HepG2 (cell line): ENCODE results near the gene GLIS2. TPM values are rescaled to one million over a fixed set of nuclear protein-coding genes. Genes with fewer than 3 reads are reported as not detected.
A peak's percentile ranks its signal among the peaks of the same experiment; 100 is the strongest.

ENCODE experiments used
- ATAC-seq: fragments of 200-7000 bp; cut with Tn5 transposase; 3 replicates; pipeline ENCODE4 v1.9.1; 2020; ENCODE audit warnings: mild to moderate bottlenecking, moderate library complexity
- BruUV-seq: library from RNA; stranded (reverse); fragments of 400-500 nt; replicated peaks from 2 replicates; lab custom pipeline; 2021; lab: Mats Ljungman, UMichigan
- CTCF ChIA-PET: fragments of 300-600 bp; formaldehyde crosslinking; extraction: SDS; loops from one replicate; lab custom pipeline; 2021; ENCODE audit warnings: low total read pairs, inconsistent platforms, low intra/inter-chr PET ratio; lab: Yijun Ruan, JAX
- POLR2A ChIA-PET: fragments of 350-600 bp; sonication (Branson Sonifier 250); formaldehyde crosslinking; loops from one replicate; lab custom pipeline; 2020; ENCODE audit warnings: antibody characterized with exemption, inconsistent platforms; lab: Yijun Ruan, JAX
- DNase-seq: peaks from one replicate; pipeline ENCODE4 v3.0.0-alpha.2; 2015; ENCODE audit warnings: low spot score
- FAIRE-seq: peaks from 3 replicates; lab custom pipeline; 2011; peaks lifted over from hg19 to GRCh38; lab: Jason Lieb, UNC
- H2AFZ ChIP-seq: one replicate; pipeline ENCODE4 v1.6.1; 2011; ENCODE audit warnings: low read length, inconsistent platforms
- H3K27ac ChIP-seq: fragments of 300-600 bp; 3 replicates; pipeline ENCODE4 v1.8.0; 2011; ENCODE audit warnings: mixed run types, mild to moderate bottlenecking, mixed read lengths, low read length, inconsistent platforms; ENCODE audit not compliant: insufficient read depth; ENCODE audit errors: extremely low read length
- H3K27me3 ChIP-seq, 2 experiments: fragments of 200-600 bp in 1 of 2; 2 replicates in 1 of 2; 3 replicates in 1 of 2; pipeline versions ENCODE4 v1.6.0 to v1.8.0; 2011; ENCODE audit warnings: low read length in 2 of 2, mild to moderate bottlenecking in 2 of 2, moderate library complexity in 2 of 2, inconsistent platforms in 1 of 2; ENCODE audit not compliant: insufficient read depth in 2 of 2, control insufficient read depth in 1 of 2
- H3K36me3 ChIP-seq, 2 experiments: fragments of 200-600 bp in 1 of 2; replicated peaks in 1 of 2; 2 replicates in 1 of 2; 3 replicates in 1 of 2; pipeline versions ENCODE4 v1.5.1 to v1.8.0; 2011; ENCODE audit warnings: low read length in 2 of 2, inconsistent platforms in 1 of 2; ENCODE audit not compliant: insufficient read depth in 2 of 2, control insufficient read depth in 1 of 2
- H3K4me1 ChIP-seq: 2 replicates; pipeline ENCODE4 v1.5.1; 2012; ENCODE audit warnings: low read length, inconsistent platforms; ENCODE audit not compliant: insufficient read depth
- H3K4me2 ChIP-seq: 2 replicates; pipeline ENCODE4 v1.6.0; 2011; ENCODE audit warnings: low read depth, low read length, inconsistent platforms
- H3K4me3 ChIP-seq, 3 experiments: fragments of 200-600 bp in 1 of 3; sonication (generic), shearing (Covaris generic) in 1 of 3; replicated peaks in 1 of 3; 2 replicates each; pipeline ENCODE4 v1.5.1; 2011 to 2016; ENCODE audit warnings: low read length in 3 of 3, inconsistent platforms in 2 of 3, low read depth in 2 of 3, mild to moderate bottlenecking in 2 of 3, control low read depth in 1 of 3, mixed read lengths in 1 of 3; ENCODE audit not compliant: insufficient read depth in 1 of 3
- H3K79me2 ChIP-seq: one replicate; pipeline ENCODE4 v1.6.1; 2011; ENCODE audit warnings: low read length, inconsistent platforms; ENCODE audit not compliant: insufficient read depth
- H3K9ac ChIP-seq: 2 replicates; pipeline ENCODE4 v1.6.0; 2011; ENCODE audit warnings: mild to moderate bottlenecking, low read depth, low read length, inconsistent platforms; ENCODE audit not compliant: insufficient read depth
- H3K9me3 ChIP-seq: 2 replicates; pipeline ENCODE4 v1.5.1; 2012; ENCODE audit warnings: mild to moderate bottlenecking, low read length
- H4K20me1 ChIP-seq: 2 replicates; pipeline ENCODE4 v1.6.0; 2011; ENCODE audit warnings: inconsistent platforms, mild to moderate bottlenecking, low read length, moderate library complexity; ENCODE audit not compliant: insufficient read depth
- HOXA3 ChIP-seq: sonication (generic); formaldehyde crosslinking; IDR thresholded peaks from 2 replicates; pipeline ENCODE4 v1.5.0; 2020; ENCODE audit warnings: missing genetic modification reagents
- NFYB ChIP-seq: sonication (generic); formaldehyde crosslinking; IDR thresholded peaks from 2 replicates; pipeline ENCODE4 v1.4.0; 2020; ENCODE audit warnings: missing genetic modification reagents
- REST ChIP-seq, 2 experiments: IDR thresholded peaks; 2 replicates each; pipeline ENCODE4 v1.6.1; 2011 to 2012; ENCODE audit warnings: low read length in 2 of 2, borderline replicate concordance in 1 of 2, low read depth in 1 of 2, mild to moderate bottlenecking in 1 of 2, moderate library complexity in 1 of 2
- SCMH1 ChIP-seq: sonication (generic); formaldehyde crosslinking; IDR thresholded peaks from 2 replicates; pipeline ENCODE4 v1.9.0; 2021; ENCODE audit warnings: missing genetic modification reagents, mild to moderate bottlenecking, borderline replicate concordance
- ZNF609 ChIP-seq: sonication (generic); formaldehyde crosslinking; IDR thresholded peaks from 2 replicates; pipeline ENCODE4 v1.4.0; 2020; ENCODE audit warnings: mild to moderate bottlenecking, missing genetic modification reagents, borderline replicate concordance
- ZNF644 ChIP-seq: IDR thresholded peaks from 2 replicates; pipeline ENCODE4 v1.6.1; 2016; ENCODE audit warnings: low read depth
- WGBS: methylation state at CpG from one replicate; pipeline ENCODE4 v1.1.6; 2017; ENCODE audit warnings: low lambda C conversion rate; 5-methylcytosine and 5-hydroxymethylcytosine counted together
- in situ Hi-C: cut with HindIII; loops from 2 replicates; pipeline ENCODE4 v1.10.0; 2017; ENCODE audit warnings: low pct_unique_long_range_greater_than_20kb; ENCODE audit not compliant: extremely low pct_ligation_motif_present
- intact Hi-C: fragments of 100-400 bp; cut with micrococcal nuclease; formaldehyde crosslinking; loops from one replicate; pipeline ENCODE4 v1.10.0; 2022; ENCODE audit not compliant: unreplicated experiment
- polyA plus RNA-seq, 8 experiments: library from polyadenylated mRNA; depleted of rRNA in 3 of 8; stranded (reverse) in 7 of 8; unstranded in 1 of 8; fragments of >200 nt; fragmentation: Illumina TruSeq in 4 of 8; extraction: Trizol in 4 of 8; gene quantifications; 2 replicates each; pipeline versions ENCODE4 v1.2.1 to v1.2.3, GENCODE V29; 2011 to 2016; ENCODE audit warnings: low read depth in 4 of 8, missing spikeins in 1 of 8, mixed read lengths in 1 of 8; ENCODE audit not compliant: insufficient read depth in 1 of 8
- total RNA-seq, 5 experiments: library from RNA; depleted of rRNA; stranded (reverse); fragments of >200 nt; fragmentation: Illumina TruSeq; extraction: Trizol; gene quantifications; 2 replicates each; pipeline ENCODE4 v1.2.3, GENCODE V29; 2016; ENCODE audit warnings: low read depth in 1 of 5
- TF ChIP-seq, protein P1 (sequence below): sonication (generic); formaldehyde crosslinking; IDR thresholded peaks from 2 replicates; pipeline ENCODE4 v1.4.0; 2020; ENCODE audit warnings: mild to moderate bottlenecking, missing genetic modification reagents
- TF ChIP-seq, protein P2 (sequence below): sonication (generic); formaldehyde crosslinking; IDR thresholded peaks from 2 replicates; pipeline ENCODE4 v1.4.0; 2020; ENCODE audit warnings: mild to moderate bottlenecking, missing genetic modification reagents

GLIS2 gene
- total and polyA plus RNA-seq, 2 of the 13 experiments (the other 11 are each of a cell fraction or from before 2014, with no cell fraction given), result 0.28 to 0.29 TPM

DNA sequence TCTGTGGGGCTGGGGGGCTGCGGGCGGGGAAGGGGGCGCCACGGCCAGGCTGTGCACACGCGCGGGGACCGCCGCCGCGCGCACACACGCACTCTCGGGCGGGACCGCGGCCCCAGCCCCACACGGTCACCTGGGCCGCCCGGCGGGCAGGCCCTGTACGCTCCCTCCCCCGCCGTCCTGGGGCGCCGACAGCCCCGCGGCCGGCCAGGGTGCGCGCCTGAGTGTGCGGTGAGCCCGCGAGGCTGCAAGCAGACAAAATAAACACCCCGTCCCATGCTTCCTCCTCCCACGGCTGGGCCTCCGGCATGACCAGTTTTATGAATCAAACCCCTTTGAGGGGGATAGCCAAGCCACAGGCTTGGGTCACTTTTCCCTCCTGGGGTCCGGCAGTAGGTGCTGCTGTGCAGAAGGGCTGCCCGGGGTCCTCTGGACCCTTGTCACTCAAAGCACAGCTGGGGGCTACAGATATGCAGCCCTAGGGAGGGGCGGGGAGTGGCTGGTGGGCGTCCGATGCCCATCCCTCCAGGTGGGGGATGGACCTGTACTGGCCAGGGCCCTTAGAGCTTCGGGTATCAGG is 56.2 kb downstream of the GLIS2 start (continued):
- TF ChIP-seq, protein P1, sequence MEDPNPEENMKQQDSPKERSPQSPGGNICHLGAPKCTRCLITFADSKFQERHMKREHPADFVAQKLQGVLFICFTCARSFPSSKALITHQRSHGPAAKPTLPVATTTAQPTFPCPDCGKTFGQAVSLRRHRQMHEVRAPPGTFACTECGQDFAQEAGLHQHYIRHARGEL (CRISPR knock-in tag), result peak; percentile 72; the same call in 1 of the 2 replicates
- TF ChIP-seq NFYB (CRISPR knock-in tag), result no peak
- no peak for TF ChIP-seq SCMH1 (CRISPR knock-in tag)

GRCh38 chr16:4372578-4373355 is 56.9 kb downstream of the GLIS2 start:
- peak; percentile 56 for ATAC-seq
- Histone ChIP-seq H3K79me2 (peaks cover 48% of the 10 kb centered on the region), H3K4me2 (peak overlapping the region; percentile 86), H4K20me1 (peaks cover 33% of the 10 kb centered on the region), H3K9me3 (no peaks in the 10 kb centered on the region), H3K27ac (peak overlapping the region; percentile 83), H3K9ac (peak overlapping the region; percentile 78), H2AFZ (no peak overlapping the region), H3K27me3 (no peaks in the 10 kb centered on the region), H3K4me3 (peak overlapping the region; percentile 76 to 92 (median 82)), H3K36me3 (peaks cover 0 to 2% of the 10 kb centered on the region in 2 experiments; a peak in 1 of 5 replicates), H3K4me1 (peaks cover 86% of the 10 kb centered on the region)
- 3% methylated on average over 7 of the region's 10 CpGs for WGBS
- intact Hi-C loops (loop anchor here (2.0 kb wide), 1 partner anchor 14 kb away; no protein-coding TSS in a partner anchor), in situ Hi-C loops (no loop called here)
- FAIRE-seq, result peak; percentile 95
- no TSS peak for BruUV-seq
- DNase-seq, result peak; percentile 86
- ChIA-PET POLR2A (interaction anchor here (0.9 to 2.3 kb wide), 12 partner anchors 9 to 492 kb away, joined by 3 to 21 read pairs (median 6); partner anchors contain the start of genes CREBBP and PAM16), CTCF (interaction anchor here (1.3 kb wide), 1 partner anchor 30 kb away, joined by 3 read pairs; no protein-coding TSS in a partner anchor)
- TF ChIP-seq ZNF644 (CRISPR knock-in tag) (no peak), REST (IDR thresholded peaks at IDR 0.05; ENCODE audit: borderline replicate concordance in 1 of 2, low read depth in 1 of 2, low read length in 2 of 2) (peak in 1 of 2 experiments; percentile 21; a peak in 1 of 4 replicates), ZNF609 (peak; percentile 71), HOXA3 (peak; percentile 60)
- TF ChIP-seq, protein P2, sequence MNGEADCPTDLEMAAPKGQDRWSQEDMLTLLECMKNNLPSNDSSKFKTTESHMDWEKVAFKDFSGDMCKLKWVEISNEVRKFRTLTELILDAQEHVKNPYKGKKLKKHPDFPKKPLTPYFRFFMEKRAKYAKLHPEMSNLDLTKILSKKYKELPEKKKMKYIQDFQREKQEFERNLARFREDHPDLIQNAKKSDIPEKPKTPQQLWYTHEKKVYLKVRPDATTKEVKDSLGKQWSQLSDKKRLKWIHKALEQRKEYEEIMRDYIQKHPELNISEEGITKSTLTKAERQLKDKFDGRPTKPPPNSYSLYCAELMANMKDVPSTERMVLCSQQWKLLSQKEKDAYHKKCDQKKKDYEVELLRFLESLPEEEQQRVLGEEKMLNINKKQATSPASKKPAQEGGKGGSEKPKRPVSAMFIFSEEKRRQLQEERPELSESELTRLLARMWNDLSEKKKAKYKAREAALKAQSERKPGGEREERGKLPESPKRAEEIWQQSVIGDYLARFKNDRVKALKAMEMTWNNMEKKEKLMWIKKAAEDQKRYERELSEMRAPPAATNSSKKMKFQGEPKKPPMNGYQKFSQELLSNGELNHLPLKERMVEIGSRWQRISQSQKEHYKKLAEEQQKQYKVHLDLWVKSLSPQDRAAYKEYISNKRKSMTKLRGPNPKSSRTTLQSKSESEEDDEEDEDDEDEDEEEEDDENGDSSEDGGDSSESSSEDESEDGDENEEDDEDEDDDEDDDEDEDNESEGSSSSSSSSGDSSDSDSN, result peak; percentile 75
